GM18873 (cell line): ENCODE measurements around the gene EHD1.

Source experiments
- ATAC-seq: cut with Tn5 transposase; IDR thresholded peaks from one replicate; pipeline ENCODE4 v1.9.1; 2021; ENCODE audit warnings: mild to moderate bottlenecking, moderate library complexity, moderate number of reproducible peaks; ENCODE audit not compliant: unreplicated experiment, low FRiP score

EHD1 gene

DNA sequence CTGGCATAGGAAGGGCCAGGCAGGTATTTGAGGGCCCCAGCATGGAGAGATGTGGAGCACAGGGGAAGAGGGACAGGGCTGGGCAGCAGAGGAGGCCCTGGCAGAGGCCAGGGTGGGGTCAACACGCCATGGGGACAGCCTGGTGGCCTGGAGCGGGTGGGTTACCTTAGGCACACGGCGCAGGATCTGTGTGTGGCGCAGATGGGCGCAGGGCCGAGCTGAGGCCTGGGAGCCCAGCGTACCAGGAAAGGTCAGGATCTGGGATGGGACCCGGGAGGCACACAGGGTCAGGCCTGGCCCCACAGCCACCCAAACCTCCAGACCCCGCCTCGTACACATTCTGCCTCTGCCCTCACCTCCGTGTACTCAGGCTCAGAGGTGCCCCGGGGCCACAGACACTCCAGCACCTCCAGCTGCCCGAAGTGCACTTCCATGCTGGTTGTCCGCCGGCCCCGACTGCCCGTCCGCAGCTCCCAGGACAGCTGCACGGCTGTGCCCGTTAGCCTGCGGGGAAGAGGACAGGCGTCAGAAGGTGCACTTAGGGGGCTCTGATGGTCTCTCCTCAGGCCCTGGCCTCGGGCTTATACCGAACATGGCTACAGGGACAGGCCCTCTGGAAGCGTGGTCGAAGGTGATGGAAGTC, 32.2 kb upstream of the EHD1 start:
- ATAC-seq: no peak

GRCh38 chr11:64909653-64910343, 31.4 kb upstream of the EHD1 start:
- no peak for ATAC-seq

DNA sequence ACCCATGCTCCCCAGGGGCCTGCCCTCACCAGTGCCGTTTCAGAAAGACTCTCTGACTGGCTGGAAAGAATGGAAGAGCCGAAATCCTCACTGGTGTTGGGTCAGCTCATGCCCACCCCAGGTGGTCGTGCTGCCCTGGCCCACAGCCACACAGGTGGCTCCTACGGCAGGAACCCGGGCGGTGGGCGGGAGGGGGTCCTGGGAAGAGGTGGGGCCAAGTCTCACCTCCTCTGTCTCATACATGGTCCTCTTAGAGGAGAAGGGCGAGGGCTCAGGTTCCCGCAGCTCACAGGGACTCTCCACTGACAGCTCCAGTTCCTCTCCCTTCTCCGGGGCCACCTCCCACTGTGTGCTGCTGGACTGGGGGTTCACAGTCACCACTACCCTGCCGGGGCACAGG, 30.3 kb upstream of the EHD1 start:
- no peak for ATAC-seq

DNA sequence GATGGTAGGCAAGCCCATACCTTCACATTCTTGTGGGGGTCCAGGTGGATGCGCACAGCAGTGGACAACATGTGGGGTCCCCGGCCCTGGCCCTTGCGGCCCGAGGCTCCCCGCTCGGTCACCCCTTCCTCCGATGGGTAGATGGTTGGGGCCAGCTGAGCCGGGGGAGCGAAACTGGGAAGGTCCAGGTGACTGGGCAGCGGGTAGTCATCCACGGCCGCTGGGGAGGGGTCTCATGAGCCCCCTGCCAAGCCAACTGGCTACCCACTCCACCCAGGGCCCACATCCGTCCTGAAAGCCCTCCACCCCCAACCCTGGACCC, 27.9 kb upstream of the EHD1 start:
- no peak for ATAC-seq

DNA sequence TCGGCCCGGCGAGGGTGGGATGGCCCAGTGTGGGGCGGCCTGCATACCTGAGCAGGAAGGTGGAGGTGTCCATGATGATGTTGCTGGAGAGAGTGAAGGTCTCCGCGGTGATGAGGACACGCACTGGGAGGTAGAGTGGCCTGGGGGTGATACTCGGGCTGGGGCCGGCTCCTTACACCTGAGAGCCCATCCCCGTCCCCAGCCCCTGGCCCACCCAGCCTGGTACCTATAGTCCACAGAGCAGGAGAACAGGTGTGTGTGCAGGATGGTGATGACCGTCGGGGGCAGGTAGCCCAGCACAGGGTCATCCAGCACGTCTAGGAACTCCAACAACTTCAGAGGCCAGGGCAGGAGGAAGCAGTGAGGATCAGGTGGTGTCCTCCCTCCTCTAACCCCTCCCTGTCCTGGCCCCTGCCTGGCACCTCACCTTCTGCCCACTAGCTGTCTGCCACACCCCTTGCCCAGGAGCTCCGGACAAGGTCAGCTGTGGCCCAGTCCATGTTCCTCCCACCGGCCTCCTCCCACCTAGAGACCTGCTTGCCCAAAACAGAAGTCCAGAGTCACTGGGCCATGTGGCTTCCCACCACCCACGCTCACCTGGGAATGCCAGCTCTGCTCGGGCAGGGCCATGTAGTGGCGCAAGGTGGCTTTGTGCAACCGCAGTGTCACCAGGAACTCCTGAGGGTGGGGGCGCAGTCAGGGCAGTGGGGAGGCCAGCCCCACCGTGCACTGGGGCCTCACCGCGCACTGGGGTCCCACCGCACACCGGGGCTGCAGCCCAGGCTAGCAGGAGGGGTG, 27.3 kb upstream of the EHD1 start:
- ATAC-seq: no peak

- no peak for ATAC-seq
Measured at GRCh38 chr11:64903291-64903833, 24.9 kb upstream of the EHD1 start.

DNA sequence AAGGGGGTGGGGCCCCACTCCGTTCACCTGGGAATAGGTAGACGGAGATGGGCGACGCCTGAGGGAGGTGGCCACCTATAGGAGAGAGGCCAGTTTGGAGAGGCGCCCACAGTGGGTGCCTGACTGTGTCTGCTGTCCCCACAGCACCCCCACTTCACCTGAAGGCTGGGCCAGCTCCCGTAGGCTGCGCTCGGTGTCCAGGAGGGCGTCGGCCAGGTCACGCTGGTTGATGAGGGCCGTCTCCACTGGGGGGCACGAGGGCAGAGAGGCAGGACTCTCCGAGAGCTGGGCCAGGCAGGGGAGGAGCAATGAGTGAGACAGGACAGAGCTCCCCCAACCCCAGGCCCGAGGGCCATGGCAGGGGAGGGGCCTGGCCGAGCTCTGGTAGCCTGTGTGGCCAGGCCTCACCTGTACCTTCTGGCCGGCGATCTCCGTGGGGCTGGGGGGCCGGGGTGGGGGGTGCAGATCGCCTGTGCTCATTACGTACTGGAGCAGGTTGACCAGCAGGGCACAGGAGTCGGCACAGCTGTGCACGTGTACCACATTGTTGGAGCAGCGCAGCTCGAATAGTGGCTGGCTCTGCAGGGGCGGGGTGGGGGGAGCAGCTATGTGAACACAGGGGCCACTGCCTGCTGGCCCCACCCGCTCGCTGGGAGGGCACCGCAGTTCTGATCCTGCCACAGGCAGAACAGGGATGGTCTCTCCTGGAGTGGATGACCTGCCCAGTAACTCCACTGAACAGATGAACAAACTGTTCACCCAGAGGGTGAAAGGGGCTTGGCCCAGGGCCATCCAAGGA, 23.9 kb upstream of the EHD1 start:
- no peak for ATAC-seq

GRCh38 chr11:64900774-64901173, 22.4 kb upstream of the EHD1 start:
- no peak for ATAC-seq

- ATAC-seq: no peak
Measured at GRCh38 chr11:64900263-64900678, 21.9 kb upstream of the EHD1 start.

- no peak for ATAC-seq
Measured at GRCh38 chr11:64898541-64898940, 20.1 kb upstream of the EHD1 start.

DNA sequence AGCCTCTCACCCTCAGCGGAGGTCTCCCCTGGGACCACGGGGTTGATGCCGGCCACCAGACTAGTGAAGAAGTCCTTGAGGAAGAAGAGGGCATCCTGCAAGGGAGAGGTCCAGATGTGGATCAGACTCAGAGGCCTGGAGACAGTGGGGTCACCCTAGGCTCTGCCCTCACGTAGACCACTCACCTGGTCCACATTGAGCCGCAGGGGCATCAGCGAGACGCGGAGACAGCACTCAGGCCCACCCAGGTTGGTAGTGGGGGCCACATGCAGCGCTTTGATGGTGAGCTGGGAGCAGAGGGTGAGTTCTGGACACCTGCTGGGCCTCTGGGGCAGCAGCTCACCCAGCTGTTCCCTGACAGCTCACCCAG, 19.6 kb upstream of the EHD1 start:
- ATAC-seq: no peak

DNA sequence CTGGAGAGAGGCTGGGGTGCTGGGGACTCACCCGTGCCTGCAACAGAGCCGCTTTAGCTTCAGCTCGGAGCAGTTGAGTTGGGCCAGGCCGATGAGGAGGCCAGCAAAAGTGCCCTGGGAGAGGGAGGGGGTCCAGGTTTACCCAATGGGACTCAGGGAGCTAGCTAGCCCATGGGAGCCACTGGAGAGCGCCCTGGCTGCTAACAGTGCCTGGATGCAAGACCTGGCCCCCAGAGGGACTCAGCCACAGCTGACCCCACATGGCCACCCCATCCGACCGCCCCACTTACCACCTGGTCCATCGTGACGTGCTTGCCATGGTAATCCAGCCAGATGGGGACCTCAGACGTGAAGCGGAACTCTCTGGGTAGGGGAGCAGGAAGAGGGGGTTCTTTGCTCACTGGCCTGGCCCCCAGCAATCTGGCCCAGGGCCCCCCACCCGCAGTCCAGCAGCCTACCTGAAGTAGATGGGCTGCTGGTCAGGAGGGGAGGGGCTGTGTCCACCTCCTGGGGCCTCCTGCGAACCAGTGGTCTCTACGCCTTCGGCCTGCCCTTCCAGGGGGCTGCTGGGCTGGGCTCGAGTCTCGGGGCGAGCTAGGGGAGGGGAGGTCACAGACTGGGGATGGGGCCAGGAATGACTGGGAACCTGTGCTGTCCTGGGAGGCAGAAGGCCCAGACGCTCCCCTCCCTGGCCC, 19.1 kb upstream of the EHD1 start:
- no peak for ATAC-seq

DNA sequence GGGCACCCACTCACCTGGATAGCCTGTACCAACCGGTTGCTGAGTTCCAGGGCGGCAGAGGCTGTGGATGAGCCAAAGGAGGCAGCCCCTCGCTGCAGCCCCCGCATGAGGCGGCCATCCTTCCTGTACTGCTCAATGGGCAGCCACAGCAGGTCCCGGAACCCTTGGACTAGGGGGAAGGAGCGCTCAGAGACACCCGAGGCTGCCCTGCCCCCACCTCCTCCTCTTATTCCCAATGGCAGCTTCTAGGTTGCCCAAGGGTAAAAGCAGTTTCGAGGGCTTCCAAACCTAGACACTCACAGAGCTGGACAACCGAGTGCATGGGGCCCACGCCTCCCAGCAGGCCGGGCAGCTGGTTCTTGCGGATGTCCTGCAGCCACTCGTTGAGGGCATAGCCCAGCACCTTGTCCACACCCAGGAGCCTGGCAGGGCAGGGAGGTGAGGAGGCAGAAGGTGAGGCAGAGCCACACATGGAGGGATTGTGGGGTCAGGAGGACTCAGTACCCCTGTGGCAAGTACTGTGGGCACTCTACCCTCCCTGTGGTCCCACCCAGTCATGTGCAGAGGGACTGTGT, 18.1 kb upstream of the EHD1 start:
- ATAC-seq: no peak

DNA sequence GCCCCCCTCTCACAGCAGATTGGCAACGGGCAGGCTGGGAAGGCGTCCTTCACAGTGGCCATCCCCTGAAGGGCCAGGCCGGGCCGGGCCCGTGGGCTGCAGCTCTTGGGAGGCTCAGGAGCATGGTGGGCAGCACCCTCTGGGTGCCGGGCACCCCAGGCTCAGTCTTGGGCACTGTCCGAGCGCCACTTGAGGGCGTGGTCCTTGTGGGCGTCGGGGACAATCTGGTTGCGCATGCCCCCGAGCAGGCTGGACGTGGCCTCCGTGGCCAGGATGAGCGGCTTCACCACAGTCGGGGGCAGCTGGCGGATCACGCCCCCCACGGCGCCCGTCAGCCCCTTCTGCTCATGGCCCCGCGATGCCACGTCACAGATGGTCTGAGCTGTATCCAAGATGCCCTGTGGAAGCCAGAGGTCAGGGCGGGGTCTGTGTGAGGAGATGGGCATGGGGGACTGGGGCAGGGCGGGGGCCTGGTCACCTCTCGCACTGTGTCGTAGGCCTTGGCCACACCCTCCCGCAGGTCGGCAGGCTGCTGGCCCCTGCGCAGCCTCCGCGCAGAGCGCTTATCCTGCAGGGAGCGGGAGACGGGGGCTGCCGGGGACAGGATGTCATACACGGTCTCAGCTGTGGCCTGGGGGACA, 16.5 kb upstream of the EHD1 start:
- no peak for ATAC-seq

DNA sequence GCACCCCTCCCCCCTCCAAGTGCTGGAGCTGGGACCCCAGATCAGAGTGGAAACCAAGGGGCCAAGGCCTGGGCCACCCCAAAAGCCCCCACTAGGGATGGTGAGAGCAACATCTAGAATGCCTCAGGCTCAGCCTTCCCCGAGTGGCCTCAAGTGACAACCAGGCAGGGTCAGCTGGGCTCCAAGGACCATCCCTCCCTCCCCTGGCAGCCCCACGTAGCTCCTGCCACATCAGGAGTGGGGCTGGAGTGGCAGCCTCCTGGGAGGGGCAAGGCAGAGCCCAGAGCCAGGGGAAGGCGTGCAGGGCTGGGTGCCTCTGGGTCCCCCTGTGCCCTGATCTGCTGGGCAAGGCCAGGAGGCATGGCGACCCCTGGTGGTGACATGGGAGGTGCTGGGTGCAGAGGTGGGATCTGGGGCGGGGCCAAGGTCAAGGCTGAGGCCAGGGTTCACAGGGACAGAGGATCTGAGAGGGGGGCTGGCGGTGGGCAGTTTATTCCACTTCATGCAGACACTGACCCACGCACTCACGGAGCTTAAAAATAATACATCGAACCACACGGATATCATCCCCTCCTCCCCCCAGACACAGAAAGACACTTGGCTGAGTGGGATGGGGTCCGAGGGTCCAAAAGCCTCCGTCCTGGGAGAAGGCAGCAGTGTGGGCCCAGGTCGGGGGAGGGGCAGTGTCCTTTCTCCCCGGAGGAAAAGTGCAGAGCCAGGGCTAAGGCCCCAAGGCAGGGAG, 15.8 kb upstream of the EHD1 start:
- ATAC-seq: no peak

- no peak for ATAC-seq
Measured at GRCh38 chr11:64893194-64894069, 15.0 kb upstream of the EHD1 start.

DNA sequence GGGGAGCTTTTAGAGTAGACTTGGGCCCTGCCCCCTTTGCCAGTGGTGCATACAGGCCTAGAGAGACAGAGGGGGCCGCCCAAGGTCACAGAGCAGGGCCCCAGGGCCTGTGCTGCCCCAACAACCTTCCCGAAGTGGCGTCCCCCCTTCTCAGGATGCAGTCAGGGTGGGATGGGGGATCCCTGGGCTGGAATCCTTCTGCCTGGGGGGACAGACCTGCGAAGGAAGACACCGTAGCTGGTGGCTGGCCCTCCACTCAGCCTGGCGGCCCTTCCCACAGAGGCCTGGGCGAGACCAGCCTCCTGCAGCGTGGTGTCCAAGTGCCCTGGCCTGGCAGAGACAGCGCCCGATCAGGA, 14.4 kb upstream of the EHD1 start:
- ATAC-seq: no peak

GRCh38 chr11:64892411-64892831, 14.0 kb upstream of the EHD1 start:
- no peak for ATAC-seq
